Measurements from ENCODE around the gene C19orf67.
A peak's percentile ranks its signal among the peaks of the same experiment; 100 is the strongest.
"Not testable (repeated sequence)": the region's sequence is repeated elsewhere in the genome, so short reads cannot be mapped to it uniquely, and the experiment has no call there.

The C19orf67 gene

DNA sequence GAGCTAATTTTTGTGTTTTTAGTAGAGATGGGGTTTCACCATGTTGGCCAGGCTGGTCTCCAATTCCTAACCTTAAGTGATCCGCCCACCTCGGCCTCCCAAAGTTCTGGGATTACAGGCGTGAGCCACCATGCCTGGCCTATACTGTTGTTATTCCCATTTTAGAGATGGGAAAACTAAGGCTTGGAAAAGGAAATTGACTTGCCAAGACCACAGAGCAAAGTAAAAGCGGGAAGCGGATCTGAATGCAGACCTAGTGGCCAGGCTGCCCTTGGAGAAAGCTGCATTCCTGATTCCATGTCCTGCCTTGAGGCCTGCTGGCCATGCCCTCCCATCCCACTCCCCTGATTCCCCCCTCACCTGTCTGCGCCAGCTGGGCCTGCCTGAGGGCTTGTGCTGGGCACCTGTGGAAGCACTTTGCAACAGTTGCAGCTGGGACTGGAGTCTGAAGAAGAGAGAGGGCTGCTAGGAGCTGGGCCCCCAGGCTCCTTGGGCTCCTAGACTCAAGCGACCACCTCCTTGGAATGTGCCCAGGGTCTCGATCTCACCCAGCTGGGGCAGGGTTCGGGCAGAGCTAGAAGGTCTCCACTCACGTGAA lies 29.4 kb downstream of the C19orf67 start:
- DNase-seq: no peak

DNA sequence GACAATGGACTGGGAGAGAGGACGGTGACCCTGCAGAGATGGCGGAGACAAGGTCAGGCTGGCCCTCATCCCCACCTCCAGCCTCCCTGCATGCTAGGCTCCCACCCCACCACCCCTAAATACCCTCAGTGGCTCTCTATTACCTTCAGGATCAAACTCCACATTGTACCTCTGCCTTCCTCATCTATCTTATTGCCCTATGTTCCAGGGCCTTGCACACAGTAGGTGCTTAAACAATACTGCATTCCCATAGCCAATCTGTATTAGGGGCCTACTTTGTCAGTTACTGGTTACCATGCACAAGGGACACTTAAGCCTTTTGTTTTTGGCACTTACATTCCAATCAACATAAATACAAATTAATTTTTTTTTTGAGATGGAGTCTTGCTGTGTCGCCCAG lies 30.2 kb downstream of the C19orf67 start:
- no peak for DNase-seq

GRCh38 chr19:14054721-14055120 lies 30.9 kb downstream of the C19orf67 start:
- no peak for DNase-seq

GRCh38 chr19:14054099-14054498 lies 31.5 kb downstream of the C19orf67 start:
- no peak for DNase-seq

DNA sequence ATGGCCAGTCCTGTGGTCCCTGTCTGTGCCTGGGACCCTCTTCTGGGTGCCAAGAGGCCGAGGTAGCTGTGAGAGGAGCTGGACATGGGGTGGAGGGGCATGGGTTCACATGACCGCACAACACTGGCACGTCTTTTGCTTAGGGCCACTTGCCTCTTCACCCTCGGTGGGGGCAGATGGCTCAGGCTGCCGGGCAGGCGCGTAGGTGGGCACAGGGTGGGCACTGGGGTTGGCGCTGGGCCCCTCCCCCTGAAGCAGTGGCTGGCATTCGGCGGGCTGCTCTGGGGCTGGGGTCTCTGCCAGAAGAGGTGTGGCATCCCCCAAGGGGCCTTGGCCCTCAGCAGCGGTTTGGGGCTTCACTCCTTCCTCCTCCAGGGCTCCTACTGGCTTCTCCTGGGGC lies 32.1 kb downstream of the C19orf67 start:
- DNase-seq: no peak

DNA sequence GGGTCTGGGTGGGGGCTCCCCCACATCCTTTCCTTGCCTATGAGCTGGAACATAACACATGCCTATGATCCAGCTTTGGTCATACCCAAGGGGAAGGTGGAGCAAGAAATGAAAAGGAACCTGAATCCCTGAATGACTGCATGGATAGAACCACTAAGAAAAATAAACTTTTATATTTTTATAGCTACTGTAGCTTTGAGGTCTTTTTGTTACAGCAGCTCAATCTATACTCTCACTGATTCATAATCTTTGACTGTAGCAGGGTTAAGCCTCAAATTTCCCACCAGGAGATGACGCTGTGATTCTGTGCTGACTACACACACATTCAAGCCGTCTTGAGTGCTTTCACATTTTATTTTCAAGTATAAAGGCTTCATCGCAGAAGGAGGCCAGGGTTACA lies 32.6 kb downstream of the C19orf67 start:
- DNase-seq: no peak

- no peak for DNase-seq
Measured at GRCh38 chr19:14052470-14052869, 33.1 kb downstream of the C19orf67 start.

DNA sequence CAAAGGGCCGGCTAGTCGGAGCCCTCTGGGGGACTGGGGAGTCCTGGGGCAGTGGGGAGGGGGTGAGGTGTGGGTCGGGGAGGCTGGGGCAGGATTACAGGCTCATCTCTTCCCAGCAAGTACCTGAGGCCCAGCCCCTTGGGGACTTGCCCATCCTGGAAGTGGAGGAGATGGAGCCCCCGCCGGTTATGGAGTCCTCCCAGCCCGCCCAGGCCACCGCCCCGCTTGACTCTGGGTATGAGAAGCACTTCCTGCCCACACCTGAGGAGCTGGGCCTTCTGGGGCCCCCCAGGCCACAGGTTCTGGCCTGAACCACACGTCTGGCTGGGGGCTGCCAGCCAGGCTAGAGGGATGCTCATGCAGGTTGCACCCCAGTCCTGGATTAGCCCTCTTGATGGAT lies 33.6 kb downstream of the C19orf67 start:
- no peak for DNase-seq

- not testable (repeated sequence) for DNase-seq
Measured at GRCh38 chr19:14050961-14051360, 34.6 kb downstream of the C19orf67 start.

- no peak for DNase-seq
Measured at GRCh38 chr19:14050512-14050911, 35.1 kb downstream of the C19orf67 start.

- peak; percentile 27 for DNase-seq
Measured at GRCh38 chr19:14048443-14049153, 37.0 kb downstream of the C19orf67 start.

- not testable (repeated sequence) for DNase-seq
Measured at GRCh38 chr19:14047866-14048265, 37.7 kb downstream of the C19orf67 start.

- peak; percentile 47 for DNase-seq
Measured at GRCh38 chr19:14042659-14043608, 42.6 kb downstream of the C19orf67 start.

GRCh38 chr19:14039181-14039580 lies 46.4 kb downstream of the C19orf67 start:
- no peak for DNase-seq

- DNase-seq: peak; percentile 64
Measured at GRCh38 chr19:14035706-14036105, 49.9 kb downstream of the C19orf67 start.

- not testable (repeated sequence) for DNase-seq
Measured at GRCh38 chr19:14035159-14035558, 50.4 kb downstream of the C19orf67 start.

- DNase-seq: no peak
Measured at GRCh38 chr19:14033946-14034345, 51.6 kb downstream of the C19orf67 start.

DNA sequence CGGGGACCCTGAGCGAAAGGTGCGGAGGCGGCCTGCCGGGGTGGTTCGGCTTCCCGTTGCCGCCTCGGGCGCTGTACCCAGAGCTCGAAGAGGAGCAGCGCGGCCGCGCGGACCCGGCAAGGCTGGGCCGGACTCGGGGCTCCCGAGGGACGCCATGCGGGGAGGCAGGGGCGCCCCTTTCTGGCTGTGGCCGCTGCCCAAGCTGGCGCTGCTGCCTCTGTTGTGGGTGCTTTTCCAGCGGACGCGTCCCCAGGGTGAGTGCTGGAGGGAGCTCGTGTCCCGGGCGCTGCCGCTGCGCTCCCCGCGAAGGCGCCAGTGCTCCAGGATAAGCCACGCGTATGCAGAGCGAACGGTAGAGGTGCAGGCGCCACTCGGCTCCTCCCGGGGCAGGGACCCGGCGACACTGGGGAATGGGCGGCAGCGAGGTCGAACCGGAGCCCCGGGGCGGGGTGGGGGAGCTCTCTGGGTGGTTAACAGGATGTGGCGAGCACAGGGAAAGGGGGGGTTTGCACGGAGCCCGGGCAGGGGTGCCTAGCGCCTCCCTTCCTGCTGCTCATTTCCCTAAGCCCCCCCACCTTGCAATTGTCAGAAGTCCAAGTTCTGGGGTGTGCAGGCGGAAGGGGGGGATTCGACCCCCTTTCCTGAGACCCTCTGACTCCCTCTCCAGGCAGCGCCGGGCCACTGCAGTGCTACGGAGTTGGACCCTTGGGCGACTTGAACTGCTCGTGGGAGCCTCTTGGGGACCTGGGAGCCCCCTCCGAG lies 53.7 kb downstream of the C19orf67 start, which contains the start of gene IL27RA:
Gene IL27RA, plus strand, starts transcription at position 44 of the 762 bp plus-strand sequence. Its CDS starts 111 bp downstream, at position 155.
- peak; percentile 50 for DNase-seq

Data from fibroblast of skin of back (primary cell).